Measurements from ENCODE around the gene DTYMK.

- TF ChIP-seq POLR2A (IDR thresholded peaks at IDR 0.05; ENCODE audit: low read length) (no peak), GATA1 (IDR thresholded peaks at IDR 0.05; ENCODE audit: low read depth, low read length) (no peak)
Measured at GRCh38 chr2:241678784-241679540, 7.7 kb downstream of the DTYMK start.
